PC-3 (cell line): Measurements from ENCODE around the gene MELK. TPM values are rescaled to one million over a fixed set of nuclear protein-coding genes. Genes with fewer than 3 reads are reported as not detected.

Source experiments
- ATAC-seq: fragments of 200-7000 bp; cut with Tn5 transposase; 2 replicates; pipeline ENCODE4 v1.9.1; 2020; ENCODE audit warnings: mild to moderate bottlenecking, moderate library complexity
- BruUV-seq: library from RNA; stranded (reverse); fragments of 400-500 nt; replicated peaks from 2 replicates; lab custom pipeline; 2021; lab: Mats Ljungman, UMichigan
- CTCF ChIA-PET: fragments of 300-600 bp; sonication (Branson Sonifier 250); formaldehyde crosslinking; loops from one replicate; lab custom pipeline; 2022; ENCODE audit warnings: antibody characterized with exemption; lab: Charles Lee
- POLR2A ChIA-PET: fragments of 300-600 bp; sonication (Branson Sonifier 250); formaldehyde crosslinking; loops from one replicate; lab custom pipeline; 2022; ENCODE audit warnings: antibody characterized with exemption; ENCODE audit not compliant: unreplicated experiment; lab: Charles Lee
- DNase-seq: peaks from one replicate; pipeline ENCODE4 v3.0.0-alpha.2; 2015
- H2AFZ ChIP-seq: fragments of 300-600 bp; sonication (generic); 2 replicates; pipeline ENCODE4 v1.6.0; 2016; ENCODE audit warnings: antibody characterized with exemption, low read length
- H3F3A ChIP-seq: fragments of 300-600 bp; sonication (generic); one replicate; pipeline ENCODE4 v1.6.0; 2017; ENCODE audit warnings: antibody characterized with exemption, low read length, control low read depth, mild to moderate bottlenecking; ENCODE audit not compliant: unreplicated experiment
- H3K27ac ChIP-seq: fragments of 300-600 bp; sonication (generic); 2 replicates; pipeline ENCODE4 v1.5.1; 2016; ENCODE audit warnings: mild to moderate bottlenecking, low read length
- H3K27me3 ChIP-seq: fragments of 300-600 bp; sonication (generic); 2 replicates; pipeline ENCODE4 v1.6.1; 2016; ENCODE audit warnings: low read length, mixed read lengths
- H3K36me3 ChIP-seq: fragments of 300-600 bp; sonication (generic); 2 replicates; pipeline ENCODE4 v1.6.1; 2016; ENCODE audit warnings: low read depth, mixed run types, low read length, mixed read lengths
- H3K4me1 ChIP-seq: fragments of 300-600 bp; sonication (generic); 2 replicates; pipeline ENCODE4 v1.5.1; 2016; ENCODE audit warnings: low read length; ENCODE audit not compliant: insufficient read depth
- H3K4me2 ChIP-seq: fragments of 300-600 bp; sonication (generic); 2 replicates; pipeline ENCODE4 v1.6.0; 2016; ENCODE audit warnings: low read length
- H3K4me3 ChIP-seq: fragments of 300-600 bp; sonication (generic); 2 replicates; pipeline ENCODE4 v1.5.1; 2016; ENCODE audit warnings: mild to moderate bottlenecking, low read length, mixed read lengths
- H3K79me2 ChIP-seq: fragments of 300-600 bp; sonication (generic); 2 replicates; pipeline ENCODE4 v1.6.1; 2017; ENCODE audit warnings: low read length, mixed read lengths
- H3K9ac ChIP-seq: fragments of 300-600 bp; sonication (generic); 2 replicates; pipeline ENCODE4 v1.6.0; 2016; ENCODE audit warnings: mild to moderate bottlenecking, low read length
- H3K9me2 ChIP-seq: fragments of 300-600 bp; sonication (generic); replicated peaks from 2 replicates; pipeline ENCODE4 v1.6.1; 2016; ENCODE audit warnings: mixed run types, low read length, mixed read lengths
- H3K9me3 ChIP-seq: fragments of 300-600 bp; sonication (generic); 2 replicates; pipeline ENCODE4 v1.6.1; 2016; ENCODE audit warnings: low read length, mixed read lengths
- H4K20me1 ChIP-seq: fragments of 300-600 bp; sonication (generic); 2 replicates; pipeline ENCODE4 v1.6.1; 2016; ENCODE audit warnings: low read length, mixed read lengths
- EZH2 ChIP-seq: fragments of 300-600 bp; sonication (generic); IDR thresholded peaks from one replicate; pipeline ENCODE4 v1.6.1; 2017; ENCODE audit warnings: antibody characterized with exemption, mild to moderate bottlenecking, low read length; ENCODE audit not compliant: unreplicated experiment
- EZH2phosphoT487 ChIP-seq: fragments of 300-600 bp; sonication (generic); IDR thresholded peaks from 2 replicates; pipeline ENCODE4 v1.6.1; 2018; ENCODE audit warnings: mild to moderate bottlenecking, antibody characterized with exemption, low read length, borderline replicate concordance
- intact Hi-C: fragments of 100-400 bp; cut with micrococcal nuclease; formaldehyde crosslinking; loops from 2 replicates; pipeline ENCODE4 v1.9.0; 2023
- total RNA-seq: library from RNA; depleted of rRNA; stranded (reverse); fragments of >200 nt; gene quantifications from 2 replicates; pipeline ENCODE4 v1.2.3, GENCODE V29; 2014
- TF ChIP-seq, protein P1 (sequence below): fragments of 300-600 bp; sonication (generic); conservative IDR thresholded peaks from 2 replicates; pipeline ENCODE4 v1.5.1; 2017; ENCODE audit warnings: antibody characterized with exemption, low read depth, mild to moderate bottlenecking, low read length

Gene MELK
- total RNA-seq, 1 experiment from 2014 or later: 40.8 TPM

DNA sequence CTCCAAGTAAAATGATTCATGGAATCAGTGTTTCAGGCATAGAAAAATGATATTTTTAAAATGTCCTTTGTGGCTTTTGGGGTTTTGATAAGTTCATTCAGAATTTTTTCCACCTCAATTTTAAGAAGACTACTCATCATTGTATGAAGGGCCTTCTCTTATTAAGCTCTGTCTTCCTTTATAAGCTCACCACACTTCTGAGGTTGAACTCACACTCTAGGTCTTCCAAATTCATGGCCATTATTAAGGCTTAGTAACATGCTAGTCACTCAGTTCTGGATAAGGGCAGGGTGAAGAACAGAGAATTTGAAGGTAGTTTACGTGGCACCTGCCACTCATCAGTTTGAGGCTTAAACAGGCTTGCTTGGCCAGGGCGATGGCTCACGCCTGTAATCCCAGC, 4.2 kb downstream of the MELK start:
- no peak overlapping the region for H3K9ac ChIP-seq
- no peaks in the 10 kb centered on the region for H3F3A ChIP-seq
- intact Hi-C loops: no loop called here
- no peak overlapping the region for H3K4me2 ChIP-seq
- BruUV-seq: no TSS peak
- H3K36me3 ChIP-seq: 0 out of 2 replicates have a peak, but pooled peaks cover 2% of the 10 kb centered on the region
- ATAC-seq: no peak
- ChIA-PET POLR2A (no interaction called here), CTCF (interaction anchor here (0.6 kb wide), 1 partner anchor 1510 kb away, joined by 4 read pairs; no protein-coding TSS in a partner anchor)
- H3K9me2 ChIP-seq: no peaks in the 10 kb centered on the region
- H3K4me3 ChIP-seq: no peak overlapping the region
- no peak for DNase-seq
- H2AFZ ChIP-seq: no peak overlapping the region
- H3K27me3 ChIP-seq: no peaks in the 10 kb centered on the region
- peaks cover 24% of the 10 kb centered on the region for H3K4me1 ChIP-seq
- no peaks in the 10 kb centered on the region for H4K20me1 ChIP-seq
- no peaks in the 10 kb centered on the region for H3K9me3 ChIP-seq
- TF ChIP-seq EZH2: no peak
- TF ChIP-seq, protein P1, sequence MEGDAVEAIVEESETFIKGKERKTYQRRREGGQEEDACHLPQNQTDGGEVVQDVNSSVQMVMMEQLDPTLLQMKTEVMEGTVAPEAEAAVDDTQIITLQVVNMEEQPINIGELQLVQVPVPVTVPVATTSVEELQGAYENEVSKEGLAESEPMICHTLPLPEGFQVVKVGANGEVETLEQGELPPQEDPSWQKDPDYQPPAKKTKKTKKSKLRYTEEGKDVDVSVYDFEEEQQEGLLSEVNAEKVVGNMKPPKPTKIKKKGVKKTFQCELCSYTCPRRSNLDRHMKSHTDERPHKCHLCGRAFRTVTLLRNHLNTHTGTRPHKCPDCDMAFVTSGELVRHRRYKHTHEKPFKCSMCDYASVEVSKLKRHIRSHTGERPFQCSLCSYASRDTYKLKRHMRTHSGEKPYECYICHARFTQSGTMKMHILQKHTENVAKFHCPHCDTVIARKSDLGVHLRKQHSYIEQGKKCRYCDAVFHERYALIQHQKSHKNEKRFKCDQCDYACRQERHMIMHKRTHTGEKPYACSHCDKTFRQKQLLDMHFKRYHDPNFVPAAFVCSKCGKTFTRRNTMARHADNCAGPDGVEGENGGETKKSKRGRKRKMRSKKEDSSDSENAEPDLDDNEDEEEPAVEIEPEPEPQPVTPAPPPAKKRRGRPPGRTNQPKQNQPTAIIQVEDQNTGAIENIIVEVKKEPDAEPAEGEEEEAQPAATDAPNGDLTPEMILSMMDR: no peak
- no peak for TF ChIP-seq EZH2phosphoT487
- H3K79me2 ChIP-seq: peaks cover 83% of the 10 kb centered on the region
- no peak overlapping the region for H3K27ac ChIP-seq

DNA sequence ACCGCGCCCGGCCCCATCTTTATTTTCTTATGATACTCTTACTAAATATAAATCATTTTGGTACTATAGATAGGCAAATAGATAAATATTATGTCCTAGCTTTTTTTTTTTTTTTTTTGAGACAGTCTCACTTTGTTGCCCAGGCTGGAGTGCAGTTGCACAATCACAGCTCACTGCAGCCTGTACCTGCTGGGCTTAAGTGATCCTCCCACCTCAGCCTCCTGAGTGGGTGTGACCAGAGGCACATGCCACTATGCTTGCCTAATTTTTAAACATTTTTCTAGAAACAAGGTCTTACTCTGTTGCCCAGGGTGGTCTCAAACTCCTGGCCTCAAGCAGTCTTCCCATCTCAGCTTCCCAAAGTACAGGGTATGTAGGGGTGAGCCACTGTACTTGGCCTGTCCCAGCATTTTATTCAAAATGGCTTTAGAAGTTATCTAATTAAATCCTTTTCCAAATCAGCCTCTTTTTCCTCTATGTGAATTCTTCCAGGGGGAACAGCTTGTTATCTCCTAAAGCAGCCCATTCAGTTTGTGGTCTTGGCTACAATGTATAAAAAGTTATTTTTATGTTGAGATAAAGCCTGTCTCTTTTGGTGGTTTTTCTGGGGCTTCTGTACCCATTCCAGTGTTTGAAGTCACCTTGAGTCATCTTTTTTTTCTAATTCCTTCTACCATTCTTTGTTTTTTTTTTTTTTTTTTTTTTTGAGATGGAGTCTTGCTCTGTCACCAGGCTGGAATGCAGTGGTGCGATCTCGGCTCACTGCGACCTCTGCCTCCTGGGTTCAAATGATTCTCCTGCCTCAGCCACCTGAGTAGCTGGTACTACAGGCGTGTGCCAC, 12.1 kb downstream of the MELK start:
- peaks cover 35% of the 10 kb centered on the region for H3K79me2 ChIP-seq
- H3K4me1 ChIP-seq: peaks cover 7% of the 10 kb centered on the region
- H3K9me2 ChIP-seq: no peaks in the 10 kb centered on the region
- intact Hi-C loops: no loop called here
- peak overlapping the region; percentile 61 for H3K4me2 ChIP-seq
- peak overlapping the region; percentile 24; the same call in 1 of the 2 replicates for H3K4me3 ChIP-seq
- H3K27ac ChIP-seq: peak overlapping the region; percentile 60
- peaks cover 5% of the 10 kb centered on the region; the same call in 1 of the 2 replicates for H3K36me3 ChIP-seq
- no peak overlapping the region for H3K9ac ChIP-seq
- H3K27me3 ChIP-seq: no peaks in the 10 kb centered on the region
- CTCF ChIA-PET: no interaction called here
- H3F3A ChIP-seq: no peaks in the 10 kb centered on the region
- POLR2A ChIA-PET: no interaction called here
- peak; percentile 50 for ATAC-seq
- no peaks in the 10 kb centered on the region for H4K20me1 ChIP-seq
- no peak overlapping the region for H2AFZ ChIP-seq
- H3K9me3 ChIP-seq: no peaks in the 10 kb centered on the region
- BruUV-seq: no TSS peak
- peak; percentile 56 for DNase-seq
- no peak for TF ChIP-seq EZH2phosphoT487
- TF ChIP-seq, protein P1: no peak
- no peak for TF ChIP-seq EZH2

DNA sequence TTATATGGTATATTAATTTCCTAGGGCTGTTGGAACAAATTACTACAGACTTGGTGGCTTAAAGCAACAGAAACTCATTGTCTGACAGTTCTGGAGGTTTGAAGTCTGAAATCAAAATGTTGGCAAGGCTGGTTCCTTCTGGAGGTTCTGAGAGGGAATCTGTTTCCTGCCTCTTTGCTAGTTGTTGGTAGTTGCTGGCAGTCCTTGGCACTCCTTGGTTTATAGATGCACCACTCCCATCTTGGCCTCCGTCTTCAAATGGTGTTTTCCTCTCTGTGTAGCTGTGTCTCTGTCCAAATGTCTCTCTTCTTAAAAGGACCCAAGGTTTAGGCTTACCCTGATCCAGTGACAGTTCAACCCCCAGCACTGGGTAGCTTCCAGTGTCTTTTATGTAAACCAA, 17.5 kb downstream of the MELK start:
- Histone ChIP-seq H4K20me1 (no peaks in the 10 kb centered on the region), H3K9me3 (no peaks in the 10 kb centered on the region), H3F3A (no peaks in the 10 kb centered on the region), H3K9ac (no peak overlapping the region), H2AFZ (no peak overlapping the region), H3K4me3 (no peak overlapping the region), H3K9me2 (no peaks in the 10 kb centered on the region), H3K4me2 (no peak overlapping the region), H3K27me3 (no peaks in the 10 kb centered on the region), H3K4me1 (no peaks in the 10 kb centered on the region), H3K27ac (no peak overlapping the region), H3K36me3 (peaks cover 17% of the 10 kb centered on the region; the same call in 1 of the 2 replicates), H3K79me2 (peaks cover 11% of the 10 kb centered on the region)
- CTCF ChIA-PET: no interaction called here
- TF ChIP-seq EZH2: no peak
- TF ChIP-seq EZH2phosphoT487: no peak
- TF ChIP-seq, protein P1: no peak
- BruUV-seq: no TSS peak
- intact Hi-C loops: no loop called here
- POLR2A ChIA-PET: no interaction called here
- no peak for ATAC-seq
- no peak for DNase-seq
